HG02610 (cell line): ENCODE results near the gene SPTBN1.
A peak's percentile ranks its signal among the peaks of the same experiment; 100 is the strongest.

Experiments used
- ATAC-seq: cut with Tn5 transposase; IDR thresholded peaks from one replicate; pipeline ENCODE4 v1.9.1; 2021; ENCODE audit warnings: mild to moderate bottlenecking, moderate library complexity; ENCODE audit not compliant: unreplicated experiment

Gene SPTBN1

GRCh38 chr2:54642677-54643430 lies 186.7 kb downstream of the SPTBN1 start:
- ATAC-seq: no peak

GRCh38 chr2:54644236-54644635 lies 188.1 kb downstream of the SPTBN1 start:
- no peak for ATAC-seq

- no peak for ATAC-seq
Observed at GRCh38 chr2:54646170-54646927, 190.2 kb downstream of the SPTBN1 start.

- no peak for ATAC-seq
Observed at GRCh38 chr2:54648256-54648655, 192.1 kb downstream of the SPTBN1 start.

DNA sequence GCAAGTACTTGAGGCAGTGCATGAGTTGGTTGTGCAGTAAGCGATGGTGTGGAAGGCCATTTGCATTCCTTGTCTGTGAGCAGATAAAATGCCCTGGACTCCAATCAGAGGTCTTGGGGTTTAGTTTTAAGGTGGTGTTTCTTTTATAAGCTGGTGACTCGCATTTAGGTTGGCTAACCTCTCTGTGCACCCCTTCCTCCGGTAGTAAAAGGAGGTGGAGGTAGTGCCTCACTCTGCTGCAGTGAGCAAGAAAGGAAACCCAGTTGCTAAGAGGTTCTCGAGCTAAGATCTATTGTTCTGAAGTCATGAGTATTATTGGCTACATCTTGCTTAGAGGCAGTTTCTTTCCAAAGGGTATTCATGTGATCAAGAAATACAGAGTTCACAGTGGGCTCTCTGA lies 193.1 kb downstream of the SPTBN1 start:
- ATAC-seq: no peak

DNA sequence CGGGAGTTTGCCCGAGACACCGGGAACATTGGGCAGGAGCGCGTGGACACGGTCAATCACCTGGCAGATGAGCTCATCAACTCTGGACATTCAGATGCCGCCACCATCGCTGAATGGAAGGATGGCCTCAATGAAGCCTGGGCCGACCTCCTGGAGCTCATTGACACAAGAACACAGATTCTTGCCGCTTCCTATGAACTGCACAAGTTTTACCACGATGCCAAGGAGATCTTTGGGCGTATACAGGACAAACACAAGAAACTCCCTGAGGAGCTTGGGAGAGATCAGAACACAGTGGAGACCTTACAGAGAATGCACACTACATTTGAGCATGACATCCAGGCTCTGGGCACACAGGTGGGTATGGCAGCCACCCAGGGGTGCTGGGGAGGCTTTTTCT lies 193.5 kb downstream of the SPTBN1 start:
- no peak for ATAC-seq

- no peak for ATAC-seq
Observed at GRCh38 chr2:54650612-54651011, 194.5 kb downstream of the SPTBN1 start.

- ATAC-seq: no peak
Observed at GRCh38 chr2:54651291-54651690, 195.2 kb downstream of the SPTBN1 start.

GRCh38 chr2:54652540-54652939 lies 196.4 kb downstream of the SPTBN1 start:
- peak; percentile 73 for ATAC-seq

- ATAC-seq: no peak
Observed at GRCh38 chr2:54653572-54654204, 197.6 kb downstream of the SPTBN1 start.

DNA sequence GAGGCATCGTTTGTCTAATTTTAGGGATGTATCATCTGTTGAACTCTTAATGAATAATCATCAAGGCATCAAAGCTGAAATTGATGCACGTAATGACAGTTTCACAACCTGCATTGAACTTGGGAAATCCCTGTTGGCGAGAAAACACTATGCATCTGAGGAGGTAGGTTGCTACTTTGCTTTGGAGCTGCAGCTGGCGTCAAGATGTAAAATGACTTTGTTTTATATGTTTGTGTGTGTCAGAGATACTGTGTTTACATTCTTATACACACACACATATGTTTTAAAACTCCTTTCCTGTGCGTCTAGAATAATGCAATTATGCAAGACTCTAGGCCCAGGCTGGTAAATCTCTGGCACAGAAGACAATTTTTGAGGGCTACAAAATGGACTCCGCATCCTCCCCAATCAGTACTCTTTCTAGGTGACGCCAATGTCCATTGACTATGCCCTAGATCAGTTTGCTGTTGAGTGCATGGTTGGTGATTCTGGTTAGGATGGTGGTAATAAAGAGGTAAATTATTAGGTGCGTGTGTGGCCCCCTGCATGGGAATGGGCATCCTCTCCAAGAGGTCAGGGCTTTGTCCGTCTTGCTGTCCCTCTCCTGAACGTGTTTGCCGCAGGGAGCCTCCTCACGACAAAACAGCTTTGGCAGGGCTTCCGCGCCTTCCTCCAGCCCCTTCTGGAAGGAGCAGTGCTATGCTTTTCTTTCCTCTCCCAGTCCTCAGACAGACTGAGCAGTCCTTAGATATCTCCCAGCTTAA lies 199.1 kb downstream of the SPTBN1 start:
- no peak for ATAC-seq

GRCh38 chr2:54656863-54657262 lies 200.7 kb downstream of the SPTBN1 start:
- ATAC-seq: no peak

DNA sequence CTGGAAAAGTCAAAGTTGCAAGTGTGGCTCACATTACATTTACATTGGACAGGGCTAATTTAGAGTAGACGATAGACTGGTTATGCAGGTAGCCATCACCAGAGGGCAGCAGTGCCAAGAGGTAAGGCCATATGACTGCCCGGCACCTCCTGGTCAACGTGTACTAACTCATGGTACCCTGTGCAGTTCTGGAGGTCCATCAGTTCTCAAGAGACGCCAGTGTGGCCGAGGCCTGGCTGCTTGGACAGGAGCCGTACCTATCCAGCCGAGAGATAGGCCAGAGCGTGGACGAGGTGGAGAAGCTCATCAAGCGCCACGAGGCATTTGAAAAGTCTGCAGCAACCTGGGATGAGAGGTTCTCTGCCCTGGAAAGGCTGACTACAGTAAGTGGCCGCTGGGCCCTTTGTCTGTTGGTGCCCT lies 201.5 kb downstream of the SPTBN1 start:
- ATAC-seq: no peak

GRCh38 chr2:54658564-54659071 lies 202.5 kb downstream of the SPTBN1 start:
- ATAC-seq: peak; percentile 77

- ATAC-seq: no peak
Observed at GRCh38 chr2:54659527-54659926, 203.4 kb downstream of the SPTBN1 start.

GRCh38 chr2:54660752-54661151 lies 204.6 kb downstream of the SPTBN1 start:
- no peak for ATAC-seq

- ATAC-seq: no peak
Observed at GRCh38 chr2:54663424-54664030, 207.4 kb downstream of the SPTBN1 start.

GRCh38 chr2:54664238-54664786 lies 208.2 kb downstream of the SPTBN1 start:
- no peak for ATAC-seq

DNA sequence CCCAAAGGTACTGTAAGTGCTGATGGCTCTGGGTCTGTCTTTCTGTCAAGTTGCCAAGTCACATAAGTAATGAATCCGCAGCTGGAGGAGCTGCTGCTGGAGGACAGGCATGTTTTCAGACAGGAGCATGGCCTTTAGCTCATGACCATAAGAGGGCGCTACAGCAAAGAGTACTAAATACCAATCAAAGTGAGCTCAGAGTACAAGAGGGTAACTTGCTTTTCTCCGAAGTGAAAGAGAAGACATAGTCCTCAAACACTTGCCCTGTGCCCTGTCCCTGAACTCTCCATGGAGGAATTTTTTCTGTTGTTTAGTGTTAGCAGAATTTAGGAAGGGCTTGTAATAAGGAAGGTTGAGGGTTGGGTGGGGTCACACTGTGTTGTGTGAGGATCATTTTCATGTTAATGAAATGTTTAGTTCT lies 209.3 kb downstream of the SPTBN1 start:
- no peak for ATAC-seq

DNA sequence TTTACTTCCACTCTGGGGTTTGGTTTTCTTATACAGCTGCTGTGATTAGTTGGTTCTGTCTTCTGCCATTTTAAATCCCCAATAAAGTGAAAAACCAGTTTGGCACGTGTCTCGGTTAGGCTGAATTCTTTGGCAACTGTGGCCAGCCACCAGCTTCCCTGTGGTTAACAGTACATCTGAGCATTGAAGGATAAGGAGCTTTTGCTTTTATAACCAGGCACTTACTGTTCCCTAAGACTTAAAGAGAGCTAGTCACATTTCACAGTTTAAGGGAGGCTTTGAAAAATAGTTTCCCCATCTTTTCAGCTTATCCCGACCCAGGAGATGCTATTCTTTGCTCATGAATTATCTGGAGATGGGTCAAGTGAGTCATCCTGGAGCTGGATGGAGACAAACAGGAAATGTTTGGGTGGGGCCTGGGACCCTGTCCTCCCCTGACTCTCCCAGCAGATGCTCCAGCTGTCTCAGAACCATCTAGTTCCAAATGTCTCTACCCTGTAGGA lies 210.1 kb downstream of the SPTBN1 start:
- ATAC-seq: no peak
